Medulla oblongata (tissue), 1 donor: ENCODE results near the gene EFNA2.
A peak's percentile ranks its signal among the peaks of the same experiment; 100 is the strongest.

ENCODE experiments used
- DNase-seq: peaks from one replicate; pipeline ENCODE4 v3.0.0-alpha.2; 2015; ENCODE audit errors: extremely low spot score

Gene EFNA2

GRCh38 chr19:1249298-1249989, 36.2 kb upstream of the EFNA2 start:
- peak; percentile 96 for DNase-seq

- DNase-seq, result no peak
Observed at GRCh38 chr19:1249990-1250436, 35.7 kb upstream of the EFNA2 start.

GRCh38 chr19:1250437-1251260, 35.0 kb upstream of the EFNA2 start:
- peak; percentile 71 for DNase-seq

- peak; percentile 79 for DNase-seq
Observed at GRCh38 chr19:1251330-1252220, 34.1 kb upstream of the EFNA2 start.

- DNase-seq, result peak; percentile 90
Observed at GRCh38 chr19:1252221-1252820, 33.4 kb upstream of the EFNA2 start.

- DNase-seq, result peak; percentile 95
Observed at GRCh38 chr19:1252821-1253513, 32.7 kb upstream of the EFNA2 start.

- no peak for DNase-seq
Observed at GRCh38 chr19:1253514-1254080, 32.1 kb upstream of the EFNA2 start.

GRCh38 chr19:1254081-1254527, 31.6 kb upstream of the EFNA2 start:
- DNase-seq, result no peak

GRCh38 chr19:1254530-1255185, 31.0 kb upstream of the EFNA2 start:
- no peak for DNase-seq

GRCh38 chr19:1255186-1256161, 30.2 kb upstream of the EFNA2 start:
- peak; percentile 78 for DNase-seq

- DNase-seq, result no peak
Observed at GRCh38 chr19:1256646-1257474, 28.8 kb upstream of the EFNA2 start.

- DNase-seq, result no peak
Observed at GRCh38 chr19:1257475-1258162, 28.1 kb upstream of the EFNA2 start.

GRCh38 chr19:1258163-1258492, 27.5 kb upstream of the EFNA2 start:
- DNase-seq, result no peak

- DNase-seq, result no peak
Observed at GRCh38 chr19:1258707-1259205, 26.9 kb upstream of the EFNA2 start.

GRCh38 chr19:1259206-1259875, 26.3 kb upstream of the EFNA2 start:
- DNase-seq, result no peak

GRCh38 chr19:1259876-1260748, 25.6 kb upstream of the EFNA2 start:
- no peak for DNase-seq
